ENCODE results near the gene GPR61.

The GPR61 gene

GRCh38 chr1:109569323-109569722 is 29.7 kb downstream of the GPR61 start:
- no peak for TF ChIP-seq CTCF (IDR thresholded peaks at IDR 0.05; ENCODE audit: control extremely low read depth, extremely low read depth, low read depth, missing control alignments)
- POLR2A ChIA-PET, result no interaction called here
- DNase-seq (ENCODE audit: extremely low spot score), result no peak
- CTCF ChIA-PET, result interaction anchor here (1.3 to 3.6 kb wide), 7 partner anchors 10 to 72 kb away, joined by 3 to 12 read pairs (median 10); partner anchors contain the start of gene GNAI3

DNA sequence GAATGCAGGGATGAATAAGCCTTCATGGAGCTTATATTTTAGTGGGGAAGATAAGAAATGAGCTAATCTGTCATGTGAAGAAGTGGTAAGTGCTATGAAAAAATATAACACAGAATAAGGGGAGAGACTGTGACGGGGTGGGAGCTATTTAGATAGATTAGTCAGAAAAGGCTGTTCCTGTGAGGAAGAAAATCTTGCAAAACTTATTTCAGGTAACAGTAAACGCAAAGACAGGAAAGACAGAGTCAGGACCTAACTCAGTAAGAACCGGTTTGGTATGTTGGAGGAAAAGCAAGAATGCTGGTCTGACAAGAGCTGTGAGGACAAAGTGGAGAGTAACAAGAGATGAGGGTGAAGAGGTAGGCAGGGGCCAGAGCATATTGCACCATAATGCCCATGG is 30.7 kb downstream of the GPR61 start:
- no peak for DNase-seq (ENCODE audit: extremely low spot score)
- POLR2A ChIA-PET, result no interaction called here
- TF ChIP-seq CTCF (IDR thresholded peaks at IDR 0.05; ENCODE audit: control extremely low read depth, extremely low read depth, low read depth, missing control alignments), result no peak
- CTCF ChIA-PET, result interaction anchor here (1.0 to 3.1 kb wide), 10 partner anchors 9 to 71 kb away, joined by 3 to 12 read pairs (median 4); partner anchors contain the start of gene GNAI3

GRCh38 chr1:109573785-109574184 is 34.1 kb downstream of the GPR61 start:
- ChIA-PET POLR2A (no interaction called here), CTCF (interaction anchor here (1.0 to 1.4 kb wide), 4 partner anchors 11 to 69 kb away, joined by 3 to 4 read pairs (median 4); no protein-coding TSS in a partner anchor)
- no peak for DNase-seq (ENCODE audit: extremely low spot score)

GRCh38 chr1:109578947-109579443 is 39.3 kb downstream of the GPR61 start:
- ChIA-PET POLR2A (no interaction called here), CTCF (interaction anchor here (1.2 to 1.6 kb wide), 6 partner anchors 9 to 406 kb away, joined by 3 to 4 read pairs (median 3); partner anchors contain the start of gene AHCYL1)
- TF ChIP-seq CTCF (IDR thresholded peaks at IDR 0.05; ENCODE audit: control extremely low read depth, extremely low read depth, low read depth, missing control alignments), result no peak
- no peak for DNase-seq (ENCODE audit: extremely low spot score)

More at GRCh38 chr1:109573785-109574184, 34.1 kb downstream of the GPR61 start:
- TF ChIP-seq CTCF (IDR thresholded peaks at IDR 0.05; ENCODE audit: control extremely low read depth, extremely low read depth, low read depth, missing control alignments), result no peak

- no peak for TF ChIP-seq CTCF (IDR thresholded peaks at IDR 0.05; ENCODE audit: control extremely low read depth, extremely low read depth, low read depth, missing control alignments)
- CTCF ChIA-PET, result interaction anchor here (1.2 to 1.6 kb wide), 8 partner anchors 9 to 405 kb away, joined by 3 to 4 read pairs (median 3); partner anchors contain the start of gene AHCYL1
- POLR2A ChIA-PET, result no interaction called here
- DNase-seq (ENCODE audit: extremely low spot score), result no peak
Measured at GRCh38 chr1:109579491-109579890, 39.8 kb downstream of the GPR61 start.

GRCh38 chr1:109582021-109582420 is 42.3 kb downstream of the GPR61 start:
- no peak for TF ChIP-seq CTCF (IDR thresholded peaks at IDR 0.05; ENCODE audit: control extremely low read depth, extremely low read depth, low read depth, missing control alignments)
- ChIA-PET CTCF (interaction anchor here (1.2 kb wide), 1 partner anchor 20 kb away, joined by 3 read pairs; no protein-coding TSS in a partner anchor), POLR2A (no interaction called here)
- no peak for DNase-seq (ENCODE audit: extremely low spot score)
